IMR-90 (cell line): ENCODE data around the gene KCNJ6. TPM values are rescaled to one million over a fixed set of nuclear protein-coding genes. Genes with fewer than 3 reads are reported as not detected.
A peak's percentile ranks its signal among the peaks of the same experiment; 100 is the strongest.

Experiments used
- ATAC-seq: fragments of 200-7000 bp; cut with Tn5 transposase; 2 replicates; pipeline ENCODE4 v1.9.1; 2020; ENCODE audit warnings: low read depth, mild to moderate bottlenecking, moderate library complexity
- BruUV-seq: library from RNA; stranded (reverse); fragments of 400-500 nt; replicated peaks from 2 replicates; lab custom pipeline; 2021; lab: Mats Ljungman, UMichigan
- CTCF ChIA-PET: fragments of 300-600 bp; formaldehyde crosslinking; extraction: SDS; loops from one replicate; lab custom pipeline; 2021; ENCODE audit warnings: antibody characterized with exemption; lab: Yijun Ruan, JAX
- POLR2A ChIA-PET: fragments of 300-600 bp; sonication (Branson Sonifier 250); formaldehyde crosslinking; loops from one replicate; lab custom pipeline; 2022; ENCODE audit warnings: antibody characterized with exemption; ENCODE audit not compliant: unreplicated experiment; lab: Charles Lee
- DNase-seq: peaks from one replicate; pipeline ENCODE4 v3.0.0; 2013
- H2AFZ ChIP-seq: replicated peaks from 2 replicates; pipeline ENCODE3; 2013; ENCODE audit warnings: low read length, mild to moderate bottlenecking; ENCODE audit not compliant: poor library complexity
- H2AK5ac ChIP-seq: 2 replicates; pipeline ENCODE4 v1.6.1; 2013; ENCODE audit warnings: low read depth, low read length, inconsistent platforms
- H2AK9ac ChIP-seq: replicated peaks from 2 replicates; pipeline ENCODE3; 2013; ENCODE audit warnings: mild to moderate bottlenecking, low read depth, low read length, moderate library complexity; ENCODE audit not compliant: poor library complexity
- H2BK120ac ChIP-seq: 2 replicates; pipeline ENCODE4 v1.6.1; 2013; ENCODE audit warnings: low read depth, low read length, inconsistent platforms
- H2BK15ac ChIP-seq: 3 replicates; pipeline ENCODE4 v1.6.1; 2013; ENCODE audit warnings: low read depth, low read length, inconsistent platforms
- H2BK20ac ChIP-seq: 2 replicates; pipeline ENCODE4 v1.6.1; 2013; ENCODE audit warnings: low read depth, mild to moderate bottlenecking, inconsistent platforms, low read length, moderate library complexity
- H2BK5ac ChIP-seq: 2 replicates; pipeline ENCODE4 v1.6.1; 2013; ENCODE audit warnings: mild to moderate bottlenecking, low read depth, low read length, inconsistent platforms; ENCODE audit not compliant: poor library complexity, severe bottlenecking
- H3K14ac ChIP-seq: replicated peaks from 2 replicates; pipeline ENCODE4 v1.6.1; 2013; ENCODE audit warnings: low read depth, low read length, inconsistent platforms
- H3K18ac ChIP-seq: 2 replicates; pipeline ENCODE4 v1.6.1; 2013; ENCODE audit warnings: low read depth, low read length, control low read depth
- H3K23ac ChIP-seq: 2 replicates; pipeline ENCODE4 v1.6.1; 2013; ENCODE audit warnings: low read depth, low read length, inconsistent platforms
- H3K27ac ChIP-seq: 2 replicates; pipeline ENCODE4 v1.5.1; 2013; ENCODE audit warnings: mild to moderate bottlenecking, control low read depth, low read length; ENCODE audit not compliant: insufficient read depth
- H3K27me3 ChIP-seq: 2 replicates; pipeline ENCODE4 v1.6.1; 2013; ENCODE audit warnings: low read length; ENCODE audit not compliant: control insufficient read depth, insufficient read depth
- H3K36me3 ChIP-seq: 2 replicates; pipeline ENCODE4 v1.6.1; 2013; ENCODE audit warnings: low read length, mixed read lengths; ENCODE audit not compliant: control insufficient read depth, insufficient read depth
- H3K4ac ChIP-seq: 2 replicates; pipeline ENCODE4 v1.6.1; 2013; ENCODE audit warnings: low read depth, low read length, inconsistent platforms
- H3K4me1 ChIP-seq: 2 replicates; pipeline ENCODE4 v1.6.1; 2013; ENCODE audit warnings: low read length, mixed read lengths; ENCODE audit not compliant: control insufficient read depth, insufficient read depth
- H3K4me2 ChIP-seq: 2 replicates; pipeline ENCODE4 v1.6.1; 2013; ENCODE audit warnings: low read depth, mild to moderate bottlenecking, control low read depth, low read length, moderate library complexity
- H3K4me3 ChIP-seq: 2 replicates; pipeline ENCODE4 v1.5.1; 2013; ENCODE audit warnings: low read depth, mild to moderate bottlenecking, control low read depth, low read length, moderate library complexity; ENCODE audit not compliant: insufficient read depth
- H3K56ac ChIP-seq: 2 replicates; pipeline ENCODE4 v1.6.1; 2013; ENCODE audit warnings: low read length, inconsistent platforms; ENCODE audit not compliant: insufficient read depth; ENCODE audit errors: extremely low read depth
- H3K79me1 ChIP-seq, 2 experiments: 2 replicates each; pipeline ENCODE4 v1.6.1; 2013; ENCODE audit warnings: low read length in 2 of 2, inconsistent platforms in 1 of 2, low read depth in 1 of 2
- H3K9ac ChIP-seq: 2 replicates; pipeline ENCODE4 v1.6.1; 2013; ENCODE audit warnings: low read depth, low read length, control low read depth
- H3K9me1 ChIP-seq: 2 replicates; pipeline ENCODE4 v1.6.1; 2013; ENCODE audit warnings: low read length, inconsistent platforms; ENCODE audit not compliant: insufficient read depth
- H3K9me3 ChIP-seq: 2 replicates; pipeline ENCODE4 v1.6.1; 2013; ENCODE audit warnings: low read length; ENCODE audit not compliant: control insufficient read depth, insufficient read depth
- H4K20me1 ChIP-seq: 2 replicates; pipeline ENCODE4 v1.6.1; 2013; ENCODE audit warnings: low read length, inconsistent platforms; ENCODE audit not compliant: insufficient read depth
- H4K5ac ChIP-seq: 2 replicates; pipeline ENCODE4 v1.6.1; 2013; ENCODE audit warnings: mild to moderate bottlenecking, low read depth, low read length, control low read depth
- H4K8ac ChIP-seq, 2 experiments: 2 replicates each; pipeline ENCODE4 v1.6.1; 2013; ENCODE audit warnings: low read depth in 2 of 2, low read length in 2 of 2, control low read depth in 1 of 2, inconsistent platforms in 1 of 2
- H4K91ac ChIP-seq: 2 replicates; pipeline ENCODE4 v1.6.1; 2013; ENCODE audit warnings: low read depth, low read length, inconsistent platforms; ENCODE audit not compliant: insufficient read depth
- MAZ ChIP-seq: IDR thresholded peaks from 2 replicates; pipeline ENCODE4 v1.6.1; 2012; ENCODE audit warnings: low read depth, mild to moderate bottlenecking, low read length, improper control_type of control experiment, moderate library complexity, borderline replicate concordance
- NFE2L2 ChIP-seq: fragments of 150-350 bp; IDR thresholded peaks from 2 replicates; pipeline ENCODE4 v1.6.1; 2016; ENCODE audit warnings: low read depth, mild to moderate bottlenecking, low read length
- RAD21 ChIP-seq: IDR thresholded peaks from 2 replicates; pipeline ENCODE4 v1.6.1; 2012; ENCODE audit warnings: low read length, improper control_type of control experiment
- RCOR1 ChIP-seq: IDR thresholded peaks from 2 replicates; pipeline ENCODE4 v1.6.1; 2012; ENCODE audit warnings: mild to moderate bottlenecking, low read length, improper control_type of control experiment; ENCODE audit not compliant: insufficient replicate concordance
- RFX5 ChIP-seq: IDR thresholded peaks from 2 replicates; pipeline ENCODE4 v1.8.0; 2012; ENCODE audit warnings: low read depth, mild to moderate bottlenecking, low read length, moderate library complexity
- WGBS, 2 experiments: methylation state at CpG; one replicate each; pipeline versions ENCODE4 v1.1.5 to v1.1.7; 2013; ENCODE audit warnings: missing lambda C conversion rate in 2 of 2; ENCODE audit not compliant: insufficient read length in 1 of 2; ENCODE audit errors: extremely low coverage in 2 of 2; 5-methylcytosine and 5-hydroxymethylcytosine counted together
- dilution Hi-C: fragments of 300-500 bp; cut with HindIII; formaldehyde crosslinking; loops from one replicate; pipeline ENCODE4 v1.14.3; 2018; ENCODE audit warnings: low sequenced_read_pairs; ENCODE audit not compliant: unreplicated experiment
- in situ Hi-C: fragments of 300-500 bp; cut with MboI; formaldehyde crosslinking; loops from 3 replicates; pipeline ENCODE4 v1.14.3; 2019; ENCODE audit warnings: low sequenced_read_pairs, inconsistent platforms, mixed read lengths
- intact Hi-C: fragments of 100-400 bp; cut with micrococcal nuclease; formaldehyde crosslinking; loops from 2 replicates; pipeline ENCODE4 v1.10.0; 2022
- polyA plus RNA-seq, 3 experiments: library from polyadenylated mRNA; depleted of rRNA; stranded (reverse); fragments of >200 nt; gene quantifications; 2 replicates each; pipeline ENCODE4 v1.2.3, GENCODE V29; 2012; ENCODE audit warnings: low replicate concordance in 1 of 3
- total RNA-seq: library from RNA; depleted of rRNA; stranded (reverse); fragments of >200 nt; gene quantifications from 2 replicates; pipeline ENCODE4 v1.2.3, GENCODE V29; 2012

The KCNJ6 gene
- total and polyA plus RNA-seq, 2 of the 4 experiments (the other 2 are of a cell fraction), result under 0.01 to 0.02 TPM

- Histone ChIP-seq H3K9me3 (no peaks in the 10 kb centered on the region), H2BK5ac (no peak overlapping the region), H2BK15ac (no peak overlapping the region; the same call in 2 of the 3 replicates), H3K4me1 (peaks cover 17% of the 10 kb centered on the region), H4K20me1 (no peaks in the 10 kb centered on the region), H3K9me1 (peaks cover 21% of the 10 kb centered on the region), H2AK9ac (no peak overlapping the region), H2AK5ac (peak overlapping the region; percentile 67; the same call in 1 of the 2 replicates), H3K23ac (no peak overlapping the region), H3K9ac (no peak overlapping the region), H4K8ac (no peak overlapping the region), H4K5ac (no peak overlapping the region), H3K79me1 (no peaks in the 10 kb centered on the region), H3K56ac (no peak overlapping the region), H4K91ac (no peak overlapping the region), H3K27ac (no peak overlapping the region), H2BK120ac (peak overlapping the region; percentile 35; the same call in 1 of the 2 replicates), H3K4ac (0 out of 2 replicates have a peak overlapping the region, but pooled peaks have one; percentile 36), H3K14ac (0 out of 2 replicates have a peak overlapping the region, but pooled peaks have one; percentile 53), H3K18ac (no peak overlapping the region), H2BK20ac (peak overlapping the region; percentile 43; the same call in 1 of the 2 replicates), H2AFZ (no peak overlapping the region), H3K27me3 (no peaks in the 10 kb centered on the region), H3K4me3 (no peak overlapping the region), H3K36me3 (no peaks in the 10 kb centered on the region), H3K4me2 (no peak overlapping the region)
- BruUV-seq, result no TSS peak
- dilution Hi-C loops, result no loop called here
- CTCF ChIA-PET, result no interaction called here
- WGBS, 2 experiments, result 0% methylated on average over 1 of the region's 3 CpGs; no CpG with 5 or more reads in 1 of the 2 experiments
- in situ Hi-C loops, result no loop called here
- no peak for ATAC-seq
- POLR2A ChIA-PET, result no interaction called here
- DNase-seq, result no peak
- no peak for TF ChIP-seq MAZ
- no peak for TF ChIP-seq RCOR1
- no peak for TF ChIP-seq RAD21
- TF ChIP-seq NFE2L2, result no peak
- TF ChIP-seq RFX5, result no peak
- intact Hi-C loops, result no loop called here
Observed at GRCh38 chr21:37874481-37874880, 41.8 kb downstream of the KCNJ6 start.
